ENCODE results near the gene KDM5B.

GRCh38 chr1:202796670-202797069 is 11.6 kb downstream of the KDM5B start:
- no peak for TF ChIP-seq CBX8 (IDR thresholded peaks at IDR 0.05; ENCODE audit: borderline replicate concordance, low read depth, low read length)
- no peak for TF ChIP-seq YY1 (IDR thresholded peaks at IDR 0.05; ENCODE audit: low read depth, low read length)
- TF ChIP-seq CTCF (IDR thresholded peaks at IDR 0.05; ENCODE audit: control extremely low read depth in 1 of 3, insufficient read depth in 1 of 3, low read depth in 1 of 3, low read length in 3 of 3) = no peak
- no peak for TF ChIP-seq EGR1 (IDR thresholded peaks at IDR 0.05; ENCODE audit: borderline replicate concordance, low read depth, low read length)
- TF ChIP-seq, protein P1, sequence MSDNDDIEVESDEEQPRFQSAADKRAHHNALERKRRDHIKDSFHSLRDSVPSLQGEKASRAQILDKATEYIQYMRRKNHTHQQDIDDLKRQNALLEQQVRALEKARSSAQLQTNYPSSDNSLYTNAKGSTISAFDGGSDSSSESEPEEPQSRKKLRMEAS (IDR thresholded peaks at IDR 0.05) = no peak
- TF ChIP-seq, protein P2, sequence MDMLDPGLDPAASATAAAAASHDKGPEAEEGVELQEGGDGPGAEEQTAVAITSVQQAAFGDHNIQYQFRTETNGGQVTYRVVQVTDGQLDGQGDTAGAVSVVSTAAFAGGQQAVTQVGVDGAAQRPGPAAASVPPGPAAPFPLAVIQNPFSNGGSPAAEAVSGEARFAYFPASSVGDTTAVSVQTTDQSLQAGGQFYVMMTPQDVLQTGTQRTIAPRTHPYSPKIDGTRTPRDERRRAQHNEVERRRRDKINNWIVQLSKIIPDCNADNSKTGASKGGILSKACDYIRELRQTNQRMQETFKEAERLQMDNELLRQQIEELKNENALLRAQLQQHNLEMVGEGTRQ (IDR thresholded peaks at IDR 0.05; ENCODE audit: low read length) = no peak
- no peak for TF ChIP-seq POLR2A (IDR thresholded peaks at IDR 0.05; ENCODE audit: control extremely low read depth in 1 of 2, low read depth in 2 of 2, low read length in 2 of 2)

Data from H1 (cell line).